ENCODE data around the gene NANOS1. TPM values are rescaled to one million over a fixed set of nuclear protein-coding genes. Genes with fewer than 3 reads are reported as not detected.
A peak's percentile ranks its signal among the peaks of the same experiment; 100 is the strongest.

NANOS1 gene
- total RNA-seq, 1 experiment from 2014 or later, result 7.8 TPM

- Histone ChIP-seq H3K36me3 (replicated peaks; ENCODE audit: control insufficient read depth, insufficient read depth, low read length) (no peaks in the 10 kb centered on the region), H3K4me3 (ENCODE audit: insufficient read depth, low read depth, low read length) (no peak overlapping the region), H3K27me3 (ENCODE audit: control insufficient read depth, insufficient read depth, low read length) (no peaks in the 10 kb centered on the region)
- DNase-seq, result no peak
Measured at GRCh38 chr10:118998183-118998582, 31.3 kb upstream of the NANOS1 start.

GRCh38 chr10:119001717-119002500 lies 27.6 kb upstream of the NANOS1 start:
- H3K4me3 ChIP-seq (ENCODE audit: insufficient read depth, low read depth, low read length), result no peak overlapping the region
- H3K36me3 ChIP-seq (replicated peaks; ENCODE audit: control insufficient read depth, insufficient read depth, low read length), result no peaks in the 10 kb centered on the region
- no peaks in the 10 kb centered on the region for H3K27me3 ChIP-seq (ENCODE audit: control insufficient read depth, insufficient read depth, low read length)
- no peak for DNase-seq

- DNase-seq, result no peak
- Histone ChIP-seq H3K36me3 (replicated peaks; ENCODE audit: control insufficient read depth, insufficient read depth, low read length) (no peaks in the 10 kb centered on the region), H3K27me3 (ENCODE audit: control insufficient read depth, insufficient read depth, low read length) (no peaks in the 10 kb centered on the region), H3K4me3 (ENCODE audit: insufficient read depth, low read depth, low read length) (no peak overlapping the region)
Measured at GRCh38 chr10:119003572-119004289, 25.8 kb upstream of the NANOS1 start.

- H3K27me3 ChIP-seq (ENCODE audit: control insufficient read depth, insufficient read depth, low read length), result no peaks in the 10 kb centered on the region
- H3K36me3 ChIP-seq (replicated peaks; ENCODE audit: control insufficient read depth, insufficient read depth, low read length), result no peaks in the 10 kb centered on the region
- no peak overlapping the region for H3K4me3 ChIP-seq (ENCODE audit: insufficient read depth, low read depth, low read length)
- no peak for DNase-seq
Measured at GRCh38 chr10:119005362-119006043, 24.0 kb upstream of the NANOS1 start.

GRCh38 chr10:119006451-119007210 lies 22.9 kb upstream of the NANOS1 start:
- Histone ChIP-seq H3K36me3 (replicated peaks; ENCODE audit: control insufficient read depth, insufficient read depth, low read length) (no peaks in the 10 kb centered on the region), H3K27me3 (ENCODE audit: control insufficient read depth, insufficient read depth, low read length) (no peaks in the 10 kb centered on the region), H3K4me3 (ENCODE audit: insufficient read depth, low read depth, low read length) (no peak overlapping the region)
- DNase-seq, result no peak

GRCh38 chr10:119007211-119007574 lies 22.3 kb upstream of the NANOS1 start:
- no peak for DNase-seq
- Histone ChIP-seq H3K36me3 (replicated peaks; ENCODE audit: control insufficient read depth, insufficient read depth, low read length) (no peaks in the 10 kb centered on the region), H3K27me3 (ENCODE audit: control insufficient read depth, insufficient read depth, low read length) (no peaks in the 10 kb centered on the region), H3K4me3 (ENCODE audit: insufficient read depth, low read depth, low read length) (no peak overlapping the region)

- H3K4me3 ChIP-seq (ENCODE audit: insufficient read depth, low read depth, low read length), result no peak overlapping the region
- H3K36me3 ChIP-seq (replicated peaks; ENCODE audit: control insufficient read depth, insufficient read depth, low read length), result no peaks in the 10 kb centered on the region
- no peaks in the 10 kb centered on the region for H3K27me3 ChIP-seq (ENCODE audit: control insufficient read depth, insufficient read depth, low read length)
- no peak for DNase-seq
Measured at GRCh38 chr10:119020627-119020946, 8.9 kb upstream of the NANOS1 start.

GRCh38 chr10:119022846-119023552 lies 6.5 kb upstream of the NANOS1 start:
- Histone ChIP-seq H3K27me3 (ENCODE audit: control insufficient read depth, insufficient read depth, low read length) (no peaks in the 10 kb centered on the region), H3K4me3 (ENCODE audit: insufficient read depth, low read depth, low read length) (no peak overlapping the region), H3K36me3 (replicated peaks; ENCODE audit: control insufficient read depth, insufficient read depth, low read length) (no peaks in the 10 kb centered on the region)
- DNase-seq, result peak; percentile 79

- Histone ChIP-seq H3K36me3 (replicated peaks; ENCODE audit: control insufficient read depth, insufficient read depth, low read length) (no peaks in the 10 kb centered on the region), H3K27me3 (ENCODE audit: control insufficient read depth, insufficient read depth, low read length) (no peaks in the 10 kb centered on the region), H3K4me3 (ENCODE audit: insufficient read depth, low read depth, low read length) (no peak overlapping the region)
- no peak for DNase-seq
Measured at GRCh38 chr10:119023553-119023868, 6.0 kb upstream of the NANOS1 start.

GRCh38 chr10:119024882-119025281 lies 4.6 kb upstream of the NANOS1 start:
- Histone ChIP-seq H3K4me3 (ENCODE audit: insufficient read depth, low read depth, low read length) (no peak overlapping the region), H3K36me3 (replicated peaks; ENCODE audit: control insufficient read depth, insufficient read depth, low read length) (no peaks in the 10 kb centered on the region), H3K27me3 (ENCODE audit: control insufficient read depth, insufficient read depth, low read length) (0 out of 2 replicates have a peak, but pooled peaks cover 2% of the 10 kb centered on the region)
- DNase-seq, result no peak

GRCh38 chr10:119025336-119025735 lies 4.2 kb upstream of the NANOS1 start:
- H3K36me3 ChIP-seq (replicated peaks; ENCODE audit: control insufficient read depth, insufficient read depth, low read length), result no peaks in the 10 kb centered on the region
- no peak for DNase-seq
- H3K27me3 ChIP-seq (ENCODE audit: control insufficient read depth, insufficient read depth, low read length), result 0 out of 2 replicates have a peak, but pooled peaks cover 2% of the 10 kb centered on the region
- H3K4me3 ChIP-seq (ENCODE audit: insufficient read depth, low read depth, low read length), result no peak overlapping the region

- no peak for DNase-seq
- Histone ChIP-seq H3K4me3 (ENCODE audit: insufficient read depth, low read depth, low read length) (no peak overlapping the region), H3K27me3 (ENCODE audit: control insufficient read depth, insufficient read depth, low read length) (0 out of 2 replicates have a peak, but pooled peaks cover 2% of the 10 kb centered on the region), H3K36me3 (replicated peaks; ENCODE audit: control insufficient read depth, insufficient read depth, low read length) (no peaks in the 10 kb centered on the region)
Measured at GRCh38 chr10:119025776-119026175, 3.7 kb upstream of the NANOS1 start.

- Histone ChIP-seq H3K27me3 (ENCODE audit: control insufficient read depth, insufficient read depth, low read length) (0 out of 2 replicates have a peak, but pooled peaks cover 2% of the 10 kb centered on the region), H3K4me3 (ENCODE audit: insufficient read depth, low read depth, low read length) (no peak overlapping the region), H3K36me3 (replicated peaks; ENCODE audit: control insufficient read depth, insufficient read depth, low read length) (no peaks in the 10 kb centered on the region)
- DNase-seq, result no peak
Measured at GRCh38 chr10:119026301-119027110, 3.0 kb upstream of the NANOS1 start.

Measured in H7 (cell line).